NOMO-1 treated with dmso at 0.1 percent for 144 hours (cell line): ENCODE results near the gene EIF3B.
"Not testable (repeated sequence)": the region's sequence is repeated elsewhere in the genome, so short reads cannot be mapped to it uniquely, and the experiment has no call there.

ENCODE experiments used
- DNase-seq: peaks from one replicate; lab custom pipeline; 2025; ENCODE audit not compliant: unreplicated experiment; lab: John Stamatoyannopoulos, UW

Gene EIF3B

GRCh38 chr7:2347351-2348063, 7.1 kb upstream of the EIF3B start:
- DNase-seq, result not testable (repeated sequence)

GRCh38 chr7:2350055-2350454, 4.6 kb upstream of the EIF3B start:
- DNase-seq, result no peak

- no peak for DNase-seq
Measured at GRCh38 chr7:2350861-2351260, 3.8 kb upstream of the EIF3B start.

GRCh38 chr7:2353113-2353935, 1.3 kb upstream of the EIF3B start:
- DNase-seq, result no peak

GRCh38 chr7:2353936-2354185, 766 bp upstream of the EIF3B start:
- peak; percentile 66 for DNase-seq

- no peak for DNase-seq
Measured at GRCh38 chr7:2354939-2355704, 495 bp downstream of the EIF3B start.

- no peak for DNase-seq
Measured at GRCh38 chr7:2355705-2356008, 1.0 kb downstream of the EIF3B start.

GRCh38 chr7:2357165-2357564, 2.5 kb downstream of the EIF3B start:
- DNase-seq, result no peak

- no peak for DNase-seq
Measured at GRCh38 chr7:2357571-2357970, 2.9 kb downstream of the EIF3B start.

- DNase-seq, result no peak
Measured at GRCh38 chr7:2358968-2359527, 4.4 kb downstream of the EIF3B start.

GRCh38 chr7:2359610-2360009, 5.0 kb downstream of the EIF3B start:
- DNase-seq, result no peak

- DNase-seq, result no peak
Measured at GRCh38 chr7:2360796-2361195, 6.2 kb downstream of the EIF3B start.

GRCh38 chr7:2362385-2363088, 7.9 kb downstream of the EIF3B start:
- no peak for DNase-seq

- no peak for DNase-seq
Measured at GRCh38 chr7:2369139-2369538, 14.5 kb downstream of the EIF3B start.

- DNase-seq, result no peak
Measured at GRCh38 chr7:2371329-2371728, 16.7 kb downstream of the EIF3B start.

GRCh38 chr7:2372724-2373123, 18.1 kb downstream of the EIF3B start:
- no peak for DNase-seq

- DNase-seq, result no peak
Measured at GRCh38 chr7:2373124-2373556, 18.5 kb downstream of the EIF3B start.

- DNase-seq, result no peak
Measured at GRCh38 chr7:2373646-2374045, 19.0 kb downstream of the EIF3B start.

- no peak for DNase-seq
Measured at GRCh38 chr7:2374401-2374800, 19.8 kb downstream of the EIF3B start.

GRCh38 chr7:2374830-2375728, 20.5 kb downstream of the EIF3B start:
- no peak for DNase-seq
